Cardiac fibroblast (primary cell): Measurements from ENCODE around the gene DLX5.

Experiments
- DNase-seq, 2 donors: peaks; one replicate each; pipeline versions ENCODE4 v3.0.0 to v3.0.0-alpha.2; 2010; ENCODE audit warnings: low read depth in 2 of 2
- H3K4me3 ChIP-seq, 2 donors: replicated peaks in 1 of 2; 1 replicate in 1 of 2; 2 replicates in 1 of 2; pipeline ENCODE4 v1.5.1; 2011; ENCODE audit warnings: low read depth in 2 of 2, low read length in 2 of 2, mild to moderate bottlenecking in 2 of 2, moderate library complexity in 1 of 2
- TF ChIP-seq, protein P1 (sequence below): IDR thresholded peaks from one replicate; pipeline ENCODE4 v1.5.1; 2011; ENCODE audit warnings: low read depth, mild to moderate bottlenecking, low read length, inconsistent platforms

DLX5 gene

DNA sequence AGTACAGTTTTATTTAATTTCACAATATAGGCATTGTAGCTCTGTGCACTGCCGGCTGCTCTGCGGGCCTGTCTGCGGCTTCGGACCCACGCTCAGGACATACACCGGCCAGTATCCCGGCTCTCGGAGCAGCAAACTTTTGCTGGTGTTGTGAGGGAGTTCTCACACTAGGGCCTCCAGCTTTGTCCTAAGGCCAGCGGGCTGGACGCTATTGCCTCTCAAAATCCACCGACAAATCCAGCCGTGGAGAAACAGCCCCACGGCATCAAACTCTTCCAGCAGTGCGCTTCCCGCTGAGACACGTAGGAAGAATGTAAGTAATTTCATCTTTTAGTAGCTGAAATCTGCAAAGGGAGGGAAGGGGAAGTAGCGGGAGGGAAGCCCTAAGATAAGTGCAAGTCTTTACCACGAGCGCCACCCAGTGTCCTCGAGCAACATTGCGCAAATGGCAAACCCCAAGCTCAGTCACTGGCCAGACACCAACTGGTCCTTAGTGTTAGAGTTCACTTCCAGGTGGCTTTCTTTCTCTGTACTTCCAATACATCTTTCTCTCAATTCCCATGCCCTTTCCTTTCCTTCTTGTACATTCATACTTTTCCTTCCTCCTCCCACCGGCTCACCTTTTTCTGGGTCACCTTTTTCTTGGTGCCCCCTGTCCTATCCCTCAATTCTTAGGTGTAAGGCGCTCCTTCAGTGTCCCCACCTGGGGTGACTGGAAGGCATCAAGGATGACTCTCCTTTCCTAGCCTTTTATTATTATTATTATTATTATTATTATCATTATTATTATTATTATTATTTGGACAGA is 3.0 kb upstream of the DLX5 start:
- H3K4me3 ChIP-seq: peak overlapping the region; percentile 27 to 38
- peak; percentile 88 to 89 for DNase-seq
- TF ChIP-seq, protein P1, sequence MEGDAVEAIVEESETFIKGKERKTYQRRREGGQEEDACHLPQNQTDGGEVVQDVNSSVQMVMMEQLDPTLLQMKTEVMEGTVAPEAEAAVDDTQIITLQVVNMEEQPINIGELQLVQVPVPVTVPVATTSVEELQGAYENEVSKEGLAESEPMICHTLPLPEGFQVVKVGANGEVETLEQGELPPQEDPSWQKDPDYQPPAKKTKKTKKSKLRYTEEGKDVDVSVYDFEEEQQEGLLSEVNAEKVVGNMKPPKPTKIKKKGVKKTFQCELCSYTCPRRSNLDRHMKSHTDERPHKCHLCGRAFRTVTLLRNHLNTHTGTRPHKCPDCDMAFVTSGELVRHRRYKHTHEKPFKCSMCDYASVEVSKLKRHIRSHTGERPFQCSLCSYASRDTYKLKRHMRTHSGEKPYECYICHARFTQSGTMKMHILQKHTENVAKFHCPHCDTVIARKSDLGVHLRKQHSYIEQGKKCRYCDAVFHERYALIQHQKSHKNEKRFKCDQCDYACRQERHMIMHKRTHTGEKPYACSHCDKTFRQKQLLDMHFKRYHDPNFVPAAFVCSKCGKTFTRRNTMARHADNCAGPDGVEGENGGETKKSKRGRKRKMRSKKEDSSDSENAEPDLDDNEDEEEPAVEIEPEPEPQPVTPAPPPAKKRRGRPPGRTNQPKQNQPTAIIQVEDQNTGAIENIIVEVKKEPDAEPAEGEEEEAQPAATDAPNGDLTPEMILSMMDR: peak; percentile 87

DNA sequence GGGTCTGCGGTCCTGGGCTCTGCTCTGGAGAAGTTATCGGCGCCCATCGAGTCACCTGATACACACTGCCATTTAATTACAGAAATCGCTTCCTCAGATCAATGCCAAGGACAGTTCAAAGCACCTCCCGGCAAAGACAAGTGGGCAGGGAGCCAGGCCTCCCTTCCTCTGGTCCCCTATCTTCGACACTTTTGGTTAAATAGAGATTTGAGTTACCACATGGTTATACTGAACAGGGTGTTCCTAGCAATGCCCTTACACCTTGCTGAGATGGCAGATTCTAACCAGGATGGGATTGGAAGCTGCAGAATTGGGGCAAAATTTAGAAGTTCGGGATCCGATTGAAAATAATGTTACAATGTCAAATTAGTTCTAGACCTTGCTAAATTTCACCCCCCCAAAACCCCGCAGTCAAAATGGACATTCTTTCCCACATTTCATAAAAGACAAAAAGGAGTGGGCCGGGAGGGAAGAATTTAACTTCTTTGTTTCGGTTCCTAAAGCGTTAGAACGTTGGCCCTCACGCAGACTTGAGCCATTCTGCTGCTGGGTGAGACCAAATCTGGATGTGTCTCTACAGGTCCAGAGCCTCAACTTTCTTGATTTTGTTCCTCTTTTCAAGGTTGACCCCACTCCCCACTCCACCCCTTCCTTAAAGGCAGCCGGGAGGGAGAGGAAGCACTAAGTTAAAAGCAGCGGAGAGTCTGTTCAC is 2.2 kb upstream of the DLX5 start:
- H3K4me3 ChIP-seq: peak overlapping the region; percentile 27 to 38
- TF ChIP-seq, protein P1: no peak
- no peak for DNase-seq

DNA sequence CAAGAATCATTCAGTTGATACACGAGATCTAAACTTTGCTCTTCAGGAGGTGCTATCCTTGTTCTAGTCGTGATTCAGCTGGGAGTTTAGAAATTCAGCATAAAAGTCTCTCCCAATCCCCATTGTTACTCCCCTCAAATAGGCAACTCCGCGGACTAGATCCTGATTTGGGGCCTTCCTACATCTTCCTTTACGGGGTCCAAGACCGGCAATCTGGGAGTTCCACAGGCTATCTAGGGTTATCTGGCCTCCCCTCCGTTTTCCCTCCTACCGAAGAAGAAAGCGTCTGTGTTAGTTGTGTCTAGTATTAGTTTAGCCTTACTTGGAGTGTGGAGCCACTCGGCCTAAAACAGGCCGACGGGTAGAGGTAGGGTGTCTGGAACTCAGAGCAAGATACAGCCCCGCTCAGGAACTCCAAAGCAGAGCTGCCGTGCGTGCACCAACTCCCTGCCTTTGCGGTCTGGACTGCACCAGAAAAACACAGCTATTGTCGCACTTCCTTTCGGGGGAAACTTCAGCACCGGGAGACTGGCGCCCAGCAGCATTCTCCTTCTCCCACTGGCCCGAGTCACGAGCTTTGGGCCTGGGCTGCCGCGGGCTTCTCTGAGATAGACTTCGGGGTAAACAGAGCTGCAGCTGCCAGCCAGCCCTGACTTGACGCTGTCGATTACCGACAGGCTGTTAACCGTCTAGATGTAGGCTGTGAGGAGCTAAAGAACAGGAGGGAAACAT is 1.5 kb upstream of the DLX5 start:
- DNase-seq: peak in 1 of 2 donors; percentile 15
- TF ChIP-seq, protein P1: no peak
- H3K4me3 ChIP-seq: no peak overlapping the region

DNA sequence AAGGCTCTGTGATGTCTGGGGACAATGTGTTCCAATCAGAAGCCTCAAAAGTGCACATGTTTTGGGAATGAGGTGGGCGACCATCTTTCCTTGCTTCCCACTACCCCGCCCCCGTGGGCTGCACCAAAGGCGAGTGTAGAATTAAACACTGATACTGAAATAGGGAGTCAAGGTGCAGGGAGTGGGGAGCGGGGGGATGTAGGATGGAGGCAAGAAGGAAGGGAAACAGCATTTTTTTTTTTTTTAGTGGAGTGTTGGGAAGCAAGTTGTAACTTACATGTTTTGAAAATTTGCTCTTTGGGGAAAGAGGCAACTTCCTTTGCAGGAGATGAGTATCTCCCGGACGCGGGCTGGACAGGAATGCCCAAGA is 484 bp upstream of the DLX5 start:
- no peak overlapping the region for H3K4me3 ChIP-seq
- TF ChIP-seq, protein P1: no peak
- no peak for DNase-seq

DNA sequence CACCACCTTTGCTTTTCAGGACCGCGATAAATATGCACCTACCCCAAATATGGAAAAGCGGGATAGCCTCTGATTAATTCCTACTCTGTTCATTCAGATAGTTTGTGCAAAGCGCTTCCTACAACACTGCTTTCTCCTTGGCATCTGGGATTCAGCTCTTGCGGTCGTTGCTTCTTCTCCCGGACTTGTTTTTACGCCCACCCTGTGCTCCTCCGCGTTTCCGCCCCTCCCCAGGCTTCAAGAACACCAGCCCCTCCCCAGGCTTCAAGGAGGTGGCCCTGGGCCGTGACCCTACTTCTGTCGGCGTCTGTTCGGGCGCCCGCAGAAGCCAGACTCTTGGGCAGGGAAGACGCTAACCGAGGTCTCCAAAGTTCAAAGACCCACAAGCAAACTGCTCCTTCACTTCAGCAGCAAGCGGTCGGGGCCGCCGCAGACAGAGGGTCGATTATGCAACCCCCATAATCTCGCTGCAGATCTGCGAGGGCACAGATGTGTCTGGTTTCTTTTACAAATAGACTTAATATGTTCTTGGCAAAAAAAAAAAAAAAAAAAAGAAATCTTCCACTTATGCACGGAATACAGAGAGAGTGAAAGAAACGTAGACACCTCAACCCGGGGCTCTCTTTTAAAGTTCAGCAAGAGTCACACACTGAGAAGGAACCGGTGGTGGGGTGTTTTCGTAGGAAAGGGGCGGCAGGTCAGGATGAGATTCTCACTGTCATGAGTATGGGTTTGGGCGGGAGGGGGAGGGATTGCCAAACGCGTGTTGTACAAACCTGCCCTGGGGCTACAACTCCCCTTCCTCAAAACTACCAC is 1.9 kb downstream of the DLX5 start:
- TF ChIP-seq, protein P1: no peak
- H3K4me3 ChIP-seq: no peak overlapping the region
- no peak for DNase-seq
